ENCODE data around the gene BOLL.
"Not testable (repeated sequence)": the region's sequence is repeated elsewhere in the genome, so short reads cannot be mapped to it uniquely, and the experiment has no call there.

BOLL gene

DNA sequence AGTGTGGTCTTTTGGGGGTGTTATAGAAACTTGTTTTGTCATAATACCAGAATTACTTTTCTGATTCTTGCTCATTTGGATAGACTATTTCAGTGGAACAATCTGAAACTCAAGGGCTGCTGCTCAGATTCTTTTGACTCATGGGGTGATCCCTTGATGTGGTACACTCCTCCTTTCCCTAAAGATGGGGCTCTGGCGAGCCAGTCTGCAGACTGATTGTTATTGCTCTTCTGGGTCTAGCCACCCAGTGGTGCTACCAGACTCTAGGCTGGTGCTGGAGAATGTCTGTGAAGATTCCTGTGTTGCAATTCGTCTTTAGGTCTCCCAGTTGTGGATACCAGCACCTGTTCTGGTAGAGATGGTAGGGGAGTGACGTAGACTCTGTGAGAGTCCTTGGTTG is 84.2 kb downstream of the BOLL start:
- TF ChIP-seq PPARA (CRISPR knock-in tag; IDR thresholded peaks at IDR 0.05; ENCODE audit: borderline replicate concordance) (no peak), RARB (CRISPR knock-in tag; IDR thresholded peaks at IDR 0.05) (no peak), OSR1 (CRISPR knock-in tag; IDR thresholded peaks at IDR 0.05) (no peak), GLIS3 (CRISPR knock-in tag; IDR thresholded peaks at IDR 0.05) (no peak), ZNF565 (CRISPR knock-in tag; conservative IDR thresholded peaks at IDR 0.05; ENCODE audit: low read depth) (no peak), ZC3H10 (CRISPR knock-in tag; IDR thresholded peaks at IDR 0.05) (no peak), ZFP3 (CRISPR knock-in tag; IDR thresholded peaks at IDR 0.05) (no peak), ZFP30 (CRISPR knock-in tag; IDR thresholded peaks at IDR 0.05) (no peak), BACH2 (CRISPR knock-in tag; IDR thresholded peaks at IDR 0.05; ENCODE audit: borderline replicate concordance) (no peak), ZNF8 (CRISPR knock-in tag; IDR thresholded peaks at IDR 0.05) (no peak), ISL1 (CRISPR knock-in tag; IDR thresholded peaks at IDR 0.05) (no peak), ARNTL (CRISPR knock-in tag; IDR thresholded peaks at IDR 0.05; ENCODE audit: borderline replicate concordance, low read depth) (no peak)
- TF ChIP-seq, protein P1, sequence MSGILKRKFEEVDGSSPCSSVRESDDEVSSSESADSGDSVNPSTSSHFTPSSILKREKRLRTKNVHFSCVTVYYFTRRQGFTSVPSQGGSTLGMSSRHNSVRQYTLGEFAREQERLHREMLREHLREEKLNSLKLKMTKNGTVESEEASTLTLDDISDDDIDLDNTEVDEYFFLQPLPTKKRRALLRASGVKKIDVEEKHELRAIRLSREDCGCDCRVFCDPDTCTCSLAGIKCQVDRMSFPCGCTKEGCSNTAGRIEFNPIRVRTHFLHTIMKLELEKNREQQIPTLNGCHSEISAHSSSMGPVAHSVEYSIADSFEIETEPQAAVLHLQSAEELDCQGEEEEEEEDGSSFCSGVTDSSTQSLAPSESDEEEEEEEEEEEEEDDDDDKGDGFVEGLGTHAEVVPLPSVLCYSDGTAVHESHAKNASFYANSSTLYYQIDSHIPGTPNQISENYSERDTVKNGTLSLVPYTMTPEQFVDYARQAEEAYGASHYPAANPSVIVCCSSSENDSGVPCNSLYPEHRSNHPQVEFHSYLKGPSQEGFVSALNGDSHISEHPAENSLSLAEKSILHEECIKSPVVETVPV (CRISPR knock-in tag; IDR thresholded peaks at IDR 0.05) = no peak
- TF ChIP-seq, protein P2, sequence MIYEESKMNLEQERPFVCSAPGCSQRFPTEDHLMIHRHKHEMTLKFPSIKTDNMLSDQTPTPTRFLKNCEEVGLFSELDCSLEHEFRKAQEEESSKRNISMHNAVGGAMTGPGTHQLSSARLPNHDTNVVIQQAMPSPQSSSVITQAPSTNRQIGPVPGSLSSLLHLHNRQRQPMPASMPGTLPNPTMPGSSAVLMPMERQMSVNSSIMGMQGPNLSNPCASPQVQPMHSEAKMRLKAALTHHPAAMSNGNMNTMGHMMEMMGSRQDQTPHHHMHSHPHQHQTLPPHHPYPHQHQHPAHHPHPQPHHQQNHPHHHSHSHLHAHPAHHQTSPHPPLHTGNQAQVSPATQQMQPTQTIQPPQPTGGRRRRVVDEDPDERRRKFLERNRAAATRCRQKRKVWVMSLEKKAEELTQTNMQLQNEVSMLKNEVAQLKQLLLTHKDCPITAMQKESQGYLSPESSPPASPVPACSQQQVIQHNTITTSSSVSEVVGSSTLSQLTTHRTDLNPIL (CRISPR knock-in tag; IDR thresholded peaks at IDR 0.05; ENCODE audit: low read depth) = no peak
- TF ChIP-seq, protein P3, sequence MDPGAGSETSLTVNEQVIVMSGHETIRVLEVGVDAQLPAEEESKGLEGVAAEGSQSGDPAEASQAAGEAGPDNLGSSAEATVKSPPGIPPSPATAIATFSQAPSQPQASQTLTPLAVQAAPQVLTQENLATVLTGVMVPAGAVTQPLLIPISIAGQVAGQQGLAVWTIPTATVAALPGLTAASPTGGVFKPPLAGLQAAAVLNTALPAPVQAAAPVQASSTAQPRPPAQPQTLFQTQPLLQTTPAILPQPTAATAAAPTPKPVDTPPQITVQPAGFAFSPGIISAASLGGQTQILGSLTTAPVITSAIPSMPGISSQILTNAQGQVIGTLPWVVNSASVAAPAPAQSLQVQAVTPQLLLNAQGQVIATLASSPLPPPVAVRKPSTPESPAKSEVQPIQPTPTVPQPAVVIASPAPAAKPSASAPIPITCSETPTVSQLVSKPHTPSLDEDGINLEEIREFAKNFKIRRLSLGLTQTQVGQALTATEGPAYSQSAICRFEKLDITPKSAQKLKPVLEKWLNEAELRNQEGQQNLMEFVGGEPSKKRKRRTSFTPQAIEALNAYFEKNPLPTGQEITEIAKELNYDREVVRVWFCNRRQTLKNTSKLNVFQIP (CRISPR knock-in tag; IDR thresholded peaks at IDR 0.05; ENCODE audit: borderline replicate concordance, low read depth) = no peak
- TF ChIP-seq, protein P4, sequence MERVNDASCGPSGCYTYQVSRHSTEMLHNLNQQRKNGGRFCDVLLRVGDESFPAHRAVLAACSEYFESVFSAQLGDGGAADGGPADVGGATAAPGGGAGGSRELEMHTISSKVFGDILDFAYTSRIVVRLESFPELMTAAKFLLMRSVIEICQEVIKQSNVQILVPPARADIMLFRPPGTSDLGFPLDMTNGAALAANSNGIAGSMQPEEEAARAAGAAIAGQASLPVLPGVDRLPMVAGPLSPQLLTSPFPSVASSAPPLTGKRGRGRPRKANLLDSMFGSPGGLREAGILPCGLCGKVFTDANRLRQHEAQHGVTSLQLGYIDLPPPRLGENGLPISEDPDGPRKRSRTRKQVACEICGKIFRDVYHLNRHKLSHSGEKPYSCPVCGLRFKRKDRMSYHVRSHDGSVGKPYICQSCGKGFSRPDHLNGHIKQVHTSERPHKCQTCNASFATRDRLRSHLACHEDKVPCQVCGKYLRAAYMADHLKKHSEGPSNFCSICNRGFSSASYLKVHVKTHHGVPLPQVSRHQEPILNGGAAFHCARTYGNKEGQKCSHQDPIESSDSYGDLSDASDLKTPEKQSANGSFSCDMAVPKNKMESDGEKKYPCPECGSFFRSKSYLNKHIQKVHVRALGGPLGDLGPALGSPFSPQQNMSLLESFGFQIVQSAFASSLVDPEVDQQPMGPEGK (CRISPR knock-in tag; IDR thresholded peaks at IDR 0.05; ENCODE audit: borderline replicate concordance) = no peak
- TF ChIP-seq, protein P5, sequence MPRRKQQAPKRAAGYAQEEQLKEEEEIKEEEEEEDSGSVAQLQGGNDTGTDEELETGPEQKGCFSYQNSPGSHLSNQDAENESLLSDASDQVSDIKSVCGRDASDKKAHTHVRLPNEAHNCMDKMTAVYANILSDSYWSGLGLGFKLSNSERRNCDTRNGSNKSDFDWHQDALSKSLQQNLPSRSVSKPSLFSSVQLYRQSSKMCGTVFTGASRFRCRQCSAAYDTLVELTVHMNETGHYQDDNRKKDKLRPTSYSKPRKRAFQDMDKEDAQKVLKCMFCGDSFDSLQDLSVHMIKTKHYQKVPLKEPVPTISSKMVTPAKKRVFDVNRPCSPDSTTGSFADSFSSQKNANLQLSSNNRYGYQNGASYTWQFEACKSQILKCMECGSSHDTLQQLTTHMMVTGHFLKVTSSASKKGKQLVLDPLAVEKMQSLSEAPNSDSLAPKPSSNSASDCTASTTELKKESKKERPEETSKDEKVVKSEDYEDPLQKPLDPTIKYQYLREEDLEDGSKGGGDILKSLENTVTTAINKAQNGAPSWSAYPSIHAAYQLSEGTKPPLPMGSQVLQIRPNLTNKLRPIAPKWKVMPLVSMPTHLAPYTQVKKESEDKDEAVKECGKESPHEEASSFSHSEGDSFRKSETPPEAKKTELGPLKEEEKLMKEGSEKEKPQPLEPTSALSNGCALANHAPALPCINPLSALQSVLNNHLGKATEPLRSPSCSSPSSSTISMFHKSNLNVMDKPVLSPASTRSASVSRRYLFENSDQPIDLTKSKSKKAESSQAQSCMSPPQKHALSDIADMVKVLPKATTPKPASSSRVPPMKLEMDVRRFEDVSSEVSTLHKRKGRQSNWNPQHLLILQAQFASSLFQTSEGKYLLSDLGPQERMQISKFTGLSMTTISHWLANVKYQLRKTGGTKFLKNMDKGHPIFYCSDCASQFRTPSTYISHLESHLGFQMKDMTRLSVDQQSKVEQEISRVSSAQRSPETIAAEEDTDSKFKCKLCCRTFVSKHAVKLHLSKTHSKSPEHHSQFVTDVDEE (CRISPR knock-in tag; IDR thresholded peaks at IDR 0.05) = no peak
- ATAC-seq = no peak

DNA sequence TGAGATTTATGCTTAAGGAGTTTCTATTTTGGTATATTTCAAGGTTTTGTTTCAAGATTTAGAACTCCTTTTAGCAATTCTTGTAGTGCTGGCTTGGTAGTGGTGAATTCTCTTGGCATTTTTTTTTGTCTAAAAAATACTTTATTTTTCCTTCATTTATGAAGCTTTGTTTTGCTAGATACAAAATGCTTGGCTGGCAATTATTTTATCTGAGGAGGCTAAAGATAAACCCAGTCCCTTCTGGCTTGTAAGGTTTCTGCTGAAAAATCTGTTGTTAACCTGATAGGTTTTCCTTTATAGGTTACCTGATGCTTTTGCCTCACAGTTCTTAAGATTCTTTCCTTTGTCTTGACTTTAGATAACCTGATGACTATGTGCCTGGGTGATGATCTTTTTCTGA is 85.4 kb downstream of the BOLL start:
- not testable (repeated sequence) for ATAC-seq

DNA sequence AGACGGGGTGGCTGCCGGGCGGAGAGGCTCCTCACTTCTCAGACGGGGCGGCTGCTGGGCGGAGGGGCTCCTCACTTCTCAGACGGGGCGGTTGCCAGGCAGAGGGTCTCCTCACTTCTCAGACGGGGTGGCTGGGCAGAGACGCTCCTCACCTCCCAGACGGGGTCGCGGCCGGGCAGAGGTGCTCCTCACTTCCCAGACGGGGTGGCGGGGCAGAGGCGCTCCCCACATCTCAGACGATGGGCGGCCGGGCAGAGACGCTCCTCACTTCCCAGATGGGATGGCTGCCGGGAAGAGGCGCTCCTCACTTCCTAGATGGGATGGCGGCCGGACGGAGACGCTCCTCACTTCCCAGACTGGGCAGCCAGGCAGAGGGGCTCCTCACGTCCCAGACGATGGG is 88.5 kb downstream of the BOLL start:
- not testable (repeated sequence) for ATAC-seq

DNA sequence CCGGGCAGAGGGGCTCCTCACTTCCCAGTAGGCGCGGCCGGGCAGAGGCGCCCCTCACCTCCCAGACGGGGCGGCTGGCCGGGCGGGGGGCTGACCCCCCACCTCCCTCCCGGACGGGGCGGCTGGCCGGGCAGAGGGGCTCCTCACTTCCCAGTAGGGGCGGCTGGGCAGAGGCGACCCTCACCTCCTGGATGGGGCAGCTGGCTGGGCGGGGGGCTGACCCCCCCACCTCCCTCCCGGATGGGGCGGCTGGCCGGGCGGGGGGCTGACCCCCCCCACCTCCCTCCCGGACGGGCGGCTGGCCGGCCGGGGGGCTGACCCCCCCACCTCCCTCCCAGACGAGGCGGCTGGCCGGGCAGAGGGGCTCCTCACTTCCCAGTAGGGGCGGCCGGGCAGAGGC is 89.1 kb downstream of the BOLL start:
- ATAC-seq = not testable (repeated sequence)

DNA sequence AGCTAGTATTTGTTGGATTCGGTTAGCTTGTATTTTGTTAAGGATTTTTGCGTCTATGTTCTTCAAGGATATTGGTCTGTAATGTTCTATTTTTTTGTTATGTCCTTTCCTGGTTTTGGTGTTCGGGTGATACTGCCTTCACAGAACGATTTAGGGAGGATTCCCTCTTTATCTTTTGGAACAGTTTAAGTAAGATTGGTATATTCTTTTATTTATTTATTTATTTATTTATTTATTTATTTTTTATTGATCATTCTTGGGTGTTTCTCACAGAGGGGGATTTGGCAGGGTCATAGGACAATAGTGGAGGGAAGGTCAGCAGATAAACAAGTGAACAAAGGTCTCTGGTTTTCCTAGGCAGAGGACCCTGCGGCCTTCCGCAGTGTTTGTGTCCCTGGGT is 89.9 kb downstream of the BOLL start:
- ATAC-seq = not testable (repeated sequence)

Data from SK-N-SH treated with all-trans-retinoic acid at 6 μM for 48 hours (cell line).